CD14-positive monocyte (primary cell): ENCODE results near the gene C16orf46. TPM values are rescaled to one million over a fixed set of nuclear protein-coding genes. Genes with fewer than 3 reads are reported as not detected.
A peak's percentile ranks its signal among the peaks of the same experiment; 100 is the strongest.

Experiments used
- DNase-seq, 3 donors: peaks; one replicate each; pipeline ENCODE4 v3.0.0-alpha.2; 2011 to 2022
- H2AFZ ChIP-seq: 2 replicates; pipeline ENCODE4 v1.6.0; 2012; ENCODE audit warnings: mild to moderate bottlenecking, low read depth, low read length, inconsistent platforms; ENCODE audit not compliant: insufficient read depth, poor library complexity, severe bottlenecking
- H3K27ac ChIP-seq, 2 donors: 1 replicate in 1 of 2; 2 replicates in 1 of 2; pipeline ENCODE4 v1.5.1; 2012 to 2013; ENCODE audit warnings: low read length in 2 of 2, control low read depth in 1 of 2, inconsistent platforms in 1 of 2, low read depth in 1 of 2, mild to moderate bottlenecking in 1 of 2
- H3K27me3 ChIP-seq, 2 donors: one replicate each; pipeline versions ENCODE4 v1.6.0 to v1.6.1; 2011 to 2013; ENCODE audit warnings: low read length in 2 of 2; ENCODE audit not compliant: control insufficient read depth in 2 of 2, insufficient read depth in 2 of 2
- H3K36me3 ChIP-seq, 2 donors: replicated peaks in 1 of 2; 1 replicate in 1 of 2; 2 replicates in 1 of 2; pipeline versions ENCODE4 v1.5.1 to v1.6.1; 2012 to 2013; ENCODE audit warnings: low read length in 2 of 2, control low read depth in 1 of 2, inconsistent platforms in 1 of 2, mild to moderate bottlenecking in 1 of 2; ENCODE audit not compliant: insufficient read depth in 2 of 2, control insufficient read depth in 1 of 2
- H3K4me1 ChIP-seq, 2 donors: 1 replicate in 1 of 2; 2 replicates in 1 of 2; pipeline versions ENCODE4 v1.5.1 to v1.6.1; 2012 to 2013; ENCODE audit warnings: low read length in 2 of 2, control low read depth in 1 of 2, inconsistent platforms in 1 of 2, mild to moderate bottlenecking in 1 of 2, moderate library complexity in 1 of 2; ENCODE audit not compliant: insufficient read depth in 2 of 2, control insufficient read depth in 1 of 2
- H3K4me2 ChIP-seq: replicated peaks from 2 replicates; pipeline ENCODE3; 2012; ENCODE audit warnings: low read length, moderate library complexity, mild to moderate bottlenecking; ENCODE audit not compliant: poor library complexity, severe bottlenecking; ENCODE audit errors: extremely low read depth
- H3K4me3 ChIP-seq, 3 experiments: fragments of 200-600 bp in 1 of 3; sonication (generic) in 1 of 3; replicated peaks in 1 of 3; 1 replicate in 2 of 3; 2 replicates in 1 of 3; pipeline ENCODE4 v1.5.1; 2011 to 2013; ENCODE audit warnings: low read length in 3 of 3, mild to moderate bottlenecking in 3 of 3, control low read depth in 2 of 3, low read depth in 2 of 3, inconsistent platforms in 1 of 3, moderate library complexity in 1 of 3
- H3K79me2 ChIP-seq: 2 replicates; pipeline ENCODE4 v1.6.0; 2012; ENCODE audit warnings: mild to moderate bottlenecking, control low read depth, inconsistent platforms, low read length, moderate library complexity; ENCODE audit not compliant: insufficient read depth
- H3K9ac ChIP-seq: 2 replicates; pipeline ENCODE4 v1.6.0; 2017; ENCODE audit warnings: low read length, mild to moderate bottlenecking; ENCODE audit not compliant: insufficient read depth, poor library complexity, severe bottlenecking
- H3K9me3 ChIP-seq, 2 donors: replicated peaks in 1 of 2; 1 replicate in 1 of 2; 2 replicates in 1 of 2; pipeline versions ENCODE4 v1.5.1 to v1.6.1; 2012 to 2013; ENCODE audit warnings: low read length in 2 of 2, control low read depth in 1 of 2; ENCODE audit not compliant: control insufficient read depth in 1 of 2, insufficient read depth in 1 of 2
- H4K20me1 ChIP-seq: 2 replicates; pipeline ENCODE4 v1.6.0; 2012; ENCODE audit warnings: mild to moderate bottlenecking, low read length, control low read depth, moderate library complexity; ENCODE audit not compliant: insufficient read depth
- H3K27ac Mint-ChIP-seq, 7 donors: one replicate each; pipeline ENCODE4 v1.8.0; 2020; ENCODE audit warnings: mild to moderate bottlenecking in 7 of 7, mixed read lengths in 7 of 7, moderate library complexity in 6 of 7, inconsistent platforms in 2 of 7
- H3K27me3 Mint-ChIP-seq, 3 donors: one replicate each; pipeline ENCODE4 v1.8.0; 2021 to 2022; ENCODE audit warnings: low read depth in 3 of 3, mild to moderate bottlenecking in 3 of 3, mixed read lengths in 3 of 3, moderate library complexity in 3 of 3, inconsistent platforms in 1 of 3
- H3K36me3 Mint-ChIP-seq, 2 donors: one replicate each; pipeline ENCODE4 v1.8.0; 2020; ENCODE audit warnings: mixed read lengths in 2 of 2, inconsistent platforms in 1 of 2, mild to moderate bottlenecking in 1 of 2
- H3K4me1 Mint-ChIP-seq: one replicate; pipeline ENCODE4 v1.8.0; 2020; ENCODE audit warnings: mild to moderate bottlenecking, mixed read lengths
- H3K4me3 Mint-ChIP-seq, 2 donors: one replicate each; pipeline ENCODE4 v1.8.0; 2020; ENCODE audit warnings: mild to moderate bottlenecking in 2 of 2, mixed read lengths in 2 of 2, moderate library complexity in 1 of 2
- H3K9me3 Mint-ChIP-seq, 7 donors: one replicate each; pipeline ENCODE4 v1.8.0; 2020 to 2022; ENCODE audit warnings: mixed read lengths in 7 of 7, mild to moderate bottlenecking in 6 of 7, moderate library complexity in 6 of 7, inconsistent platforms in 2 of 7
- WGBS: methylation state at CpG from one replicate; pipeline ENCODE4 v1.1.5; 2013; ENCODE audit warnings: missing lambda C conversion rate; ENCODE audit not compliant: insufficient coverage; 5-methylcytosine and 5-hydroxymethylcytosine counted together
- intact Hi-C, 2 donors: fragments of 100-400 bp; cut with micrococcal nuclease; formaldehyde crosslinking; loops; one replicate each; pipeline versions ENCODE4 v1.15.0 to v1.15.1; 2023
- polyA plus RNA-seq, 3 donors: library from polyadenylated mRNA; depleted of rRNA in 1 of 3; unstranded in 2 of 3; stranded (reverse) in 1 of 3; fragments of 300-500 nt in 2 of 3; fragments of >200 nt in 1 of 3; fragmentation: Illumina TruSeq in 2 of 3; gene quantifications; 1 replicate in 2 of 3; 2 replicates in 1 of 3; pipeline ENCODE4 v1.2.3, GENCODE V29; 2012 to 2021
- TF ChIP-seq, protein P1 (sequence below): fragments of 200-600 bp; IDR thresholded peaks from one replicate; pipeline ENCODE4 v1.8.0; 2022; ENCODE audit warnings: antibody characterized with exemption, mild to moderate bottlenecking

Gene C16orf46
- polyA plus RNA-seq, 3 donors: 0.37 to 0.42 TPM; not detected in 1

DNA sequence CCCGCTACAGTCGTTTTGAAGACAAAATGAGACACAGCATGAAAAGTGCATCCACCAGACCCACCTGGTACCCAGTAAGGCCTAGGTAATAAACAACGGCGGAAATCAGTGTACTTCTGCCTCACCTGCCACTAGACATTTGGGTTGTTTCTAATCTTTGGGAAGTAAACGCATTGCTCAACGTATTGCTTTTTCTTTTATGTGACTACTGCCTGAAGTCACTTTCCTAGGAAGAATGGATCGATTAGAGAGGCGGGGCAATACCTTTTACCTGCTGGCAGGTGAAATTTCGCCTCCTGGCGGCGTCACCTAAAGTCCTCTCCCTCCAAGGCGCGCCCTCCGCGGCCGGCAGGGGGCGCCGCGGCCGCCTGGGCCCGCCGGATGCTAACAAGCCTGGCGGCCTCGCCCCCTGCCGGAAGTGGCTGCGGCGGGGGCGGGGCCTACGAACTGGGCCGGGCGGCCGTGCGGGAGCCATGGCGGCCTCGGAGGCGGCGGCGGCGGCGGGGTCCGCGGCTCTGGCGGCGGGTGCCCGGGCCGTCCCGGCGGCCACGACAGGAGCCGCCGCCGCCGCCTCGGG lies 41.6 kb downstream of the C16orf46 start, which contains the start of gene ATMIN:
Gene ATMIN, plus strand, starts transcription at position 445 of the 577 bp plus-strand sequence. Its CDS starts 29 bp downstream, at position 474.
- Mint-ChIP-seq H3K4me1 (peaks cover 23% of the 10 kb centered on the region), H3K4me3 (peak within 1 kb of the TSS; percentile 82 to 88), H3K9me3 (peaks cover 0 to 3% (median 0%) of the 10 kb centered on the region in 7 donors), H3K27ac (peak within 1 kb of the TSS in 6 of 7 donors; percentile 56 to 70 (median 62)), H3K36me3 (peaks cover 17 to 21% of the 10 kb centered on the region in 2 donors), H3K27me3 (no peaks in the 10 kb centered on the region)
- Histone ChIP-seq H3K27ac (peak within 1 kb of the TSS in 1 of 2 donors; percentile 50), H3K4me1 (peaks cover 14% of the 10 kb centered on the region in 2 donors), H3K27me3 (no peaks in the 10 kb centered on the region), H2AFZ (peak within 1 kb of the TSS; percentile 77), H3K4me3 (peak within 1 kb of the TSS; percentile 49 to 84 (median 73)), H3K9me3 (no peaks in the 10 kb centered on the region), H3K9ac (peak within 1 kb of the TSS; percentile 72), H4K20me1 (peaks cover 15% of the 10 kb centered on the region), H3K4me2 (peak within 1 kb of the TSS; percentile 94), H3K79me2 (peaks cover 26% of the 10 kb centered on the region), H3K36me3 (peaks cover 0 to 13% of the 10 kb centered on the region in 2 donors)
- intact Hi-C loops: loop anchor here in 1 of 2 donors (5.0 to 10.0 kb wide), 3 partner anchors 33 to 699 kb away; partner anchors contain the start of gene GCSH
- peak; percentile 72 to 87 (median 84) for DNase-seq
- under 1% methylated on average over 47 of the region's 54 CpGs for WGBS
- TF ChIP-seq, protein P1, sequence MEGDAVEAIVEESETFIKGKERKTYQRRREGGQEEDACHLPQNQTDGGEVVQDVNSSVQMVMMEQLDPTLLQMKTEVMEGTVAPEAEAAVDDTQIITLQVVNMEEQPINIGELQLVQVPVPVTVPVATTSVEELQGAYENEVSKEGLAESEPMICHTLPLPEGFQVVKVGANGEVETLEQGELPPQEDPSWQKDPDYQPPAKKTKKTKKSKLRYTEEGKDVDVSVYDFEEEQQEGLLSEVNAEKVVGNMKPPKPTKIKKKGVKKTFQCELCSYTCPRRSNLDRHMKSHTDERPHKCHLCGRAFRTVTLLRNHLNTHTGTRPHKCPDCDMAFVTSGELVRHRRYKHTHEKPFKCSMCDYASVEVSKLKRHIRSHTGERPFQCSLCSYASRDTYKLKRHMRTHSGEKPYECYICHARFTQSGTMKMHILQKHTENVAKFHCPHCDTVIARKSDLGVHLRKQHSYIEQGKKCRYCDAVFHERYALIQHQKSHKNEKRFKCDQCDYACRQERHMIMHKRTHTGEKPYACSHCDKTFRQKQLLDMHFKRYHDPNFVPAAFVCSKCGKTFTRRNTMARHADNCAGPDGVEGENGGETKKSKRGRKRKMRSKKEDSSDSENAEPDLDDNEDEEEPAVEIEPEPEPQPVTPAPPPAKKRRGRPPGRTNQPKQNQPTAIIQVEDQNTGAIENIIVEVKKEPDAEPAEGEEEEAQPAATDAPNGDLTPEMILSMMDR: peak; percentile 95

DNA sequence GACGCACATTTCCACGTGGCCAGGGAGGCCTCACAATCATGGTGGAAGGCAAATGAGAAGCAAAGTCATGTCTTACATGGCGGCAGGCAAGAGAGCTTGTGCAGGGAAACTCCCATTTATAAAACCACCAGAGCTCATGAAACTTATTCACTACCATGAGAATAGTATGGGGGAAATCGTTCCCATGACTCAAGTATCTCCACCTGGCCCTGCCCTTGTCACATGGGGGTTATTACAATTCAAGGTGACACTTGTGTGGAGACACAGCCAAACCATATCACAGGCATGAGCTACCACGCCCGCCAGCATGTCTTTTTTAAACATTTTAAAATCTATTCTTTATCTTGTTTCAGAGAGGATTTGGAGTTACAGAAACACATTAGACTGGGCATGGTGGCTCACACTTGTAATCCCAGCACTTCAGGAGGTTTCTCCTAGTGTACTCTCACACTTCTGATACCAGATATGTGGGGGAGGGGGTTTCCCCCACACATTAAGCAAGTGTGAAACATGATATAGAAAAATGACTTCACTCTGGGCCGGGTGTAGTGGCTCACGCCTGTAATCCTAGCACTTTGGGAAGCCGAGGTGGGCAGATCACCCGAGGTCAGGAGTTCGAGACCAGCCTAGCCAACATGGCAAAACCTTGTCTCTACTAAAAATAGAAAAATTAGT lies 47.0 kb downstream of the C16orf46 start:
- no peak overlapping the region for H3K9ac ChIP-seq
- H3K27ac ChIP-seq: no peak overlapping the region
- H3K79me2 ChIP-seq: no peaks in the 10 kb centered on the region
- H3K27ac Mint-ChIP-seq: no peak overlapping the region
- H3K4me1 ChIP-seq: no peaks in the 10 kb centered on the region
- no peak overlapping the region for H3K4me2 ChIP-seq
- TF ChIP-seq, protein P1: no peak
- H3K36me3 ChIP-seq: peaks cover 20 to 42% of the 10 kb centered on the region in 2 donors
- no peak overlapping the region for H2AFZ ChIP-seq
- H3K27me3 ChIP-seq: no peaks in the 10 kb centered on the region
- intact Hi-C loops: loop anchor here in 1 of 2 donors (10.0 kb wide), 1 partner anchor 705 kb away; no protein-coding TSS in a partner anchor
- H3K27me3 Mint-ChIP-seq: no peaks in the 10 kb centered on the region
- no peak overlapping the region for H3K4me3 Mint-ChIP-seq
- WGBS: 90% methylated on average over 2 of the region's 11 CpGs
- H3K4me3 ChIP-seq: no peak overlapping the region
- no peaks in the 10 kb centered on the region for H3K9me3 ChIP-seq
- no peaks in the 10 kb centered on the region for H4K20me1 ChIP-seq
- DNase-seq: no peak
- H3K9me3 Mint-ChIP-seq: peaks cover 0 to 3% (median 0%) of the 10 kb centered on the region in 7 donors
- peaks cover 27 to 43% of the 10 kb centered on the region in 2 donors for H3K36me3 Mint-ChIP-seq
- H3K4me1 Mint-ChIP-seq: no peaks in the 10 kb centered on the region
